CD4-positive, alpha-beta T cell (primary cell): Measurements from ENCODE around the gene TIA1. TPM values are rescaled to one million over a fixed set of nuclear protein-coding genes. Genes with fewer than 3 reads are reported as not detected.

Source experiments
- ATAC-seq: fragments of 200-7000 bp; cut with Tn5 transposase; one replicate; pipeline ENCODE4 v1.10.0; 2022; ENCODE audit warnings: mild to moderate bottlenecking; ENCODE audit not compliant: poor library complexity
- CTCF ChIA-PET: fragments of 350-600 bp; sonication (Branson Sonifier 250); formaldehyde crosslinking; loops from one replicate; lab custom pipeline; 2021; ENCODE audit warnings: antibody characterized with exemption, inconsistent platforms; lab: Charles Lee
- POLR2A ChIA-PET: fragments of 350-600 bp; sonication (Branson Sonifier 250); formaldehyde crosslinking; loops from one replicate; lab custom pipeline; 2021; ENCODE audit warnings: antibody characterized with exemption, inconsistent platforms; lab: Charles Lee
- DNase-seq, 14 experiments: peaks; one replicate each; pipeline ENCODE4 v3.0.0-alpha.2; 2013 to 2020; ENCODE audit warnings: mixed read lengths in 2 of 14
- H3K27ac ChIP-seq, 2 donors: one replicate each; pipeline versions ENCODE4 v1.5.1 to v1.7.0; 2013; ENCODE audit warnings: low read length in 2 of 2, low read depth in 1 of 2, mild to moderate bottlenecking in 1 of 2
- H3K27me3 ChIP-seq, 2 experiments: 1 replicate in 1 of 2; 2 replicates in 1 of 2; pipeline versions ENCODE4 v1.6.1 to v1.7.0; 2013; ENCODE audit warnings: low read length in 2 of 2, control low read depth in 1 of 2, mild to moderate bottlenecking in 1 of 2, moderate library complexity in 1 of 2; ENCODE audit not compliant: insufficient read depth in 2 of 2, control insufficient read depth in 1 of 2
- H3K36me3 ChIP-seq: one replicate; pipeline ENCODE4 v1.6.1; 2013; ENCODE audit warnings: low read length, control low read depth; ENCODE audit not compliant: insufficient read depth
- H3K4me1 ChIP-seq: one replicate; pipeline ENCODE4 v1.6.1; 2013; ENCODE audit warnings: low read length, control low read depth; ENCODE audit not compliant: insufficient read depth
- H3K4me3 ChIP-seq: one replicate; pipeline ENCODE4 v1.5.1; 2013; ENCODE audit warnings: mild to moderate bottlenecking, low read length, moderate library complexity
- H3K9me3 ChIP-seq, 2 experiments: 1 replicate in 1 of 2; 2 replicates in 1 of 2; pipeline versions ENCODE4 v1.6.1 to v1.7.0; 2013; ENCODE audit warnings: low read length in 2 of 2, mild to moderate bottlenecking in 2 of 2, control low read depth in 1 of 2, moderate library complexity in 1 of 2; ENCODE audit not compliant: control insufficient read depth in 1 of 2, insufficient read depth in 1 of 2
- H3K27ac Mint-ChIP-seq: one replicate; pipeline ENCODE4 v1.8.0; 2020; ENCODE audit warnings: mixed read lengths
- H3K27me3 Mint-ChIP-seq: one replicate; pipeline ENCODE4 v1.8.0; 2021; ENCODE audit warnings: mixed read lengths
- H3K36me3 Mint-ChIP-seq: one replicate; pipeline ENCODE4 v1.8.0; 2021; ENCODE audit warnings: low read depth, mixed read lengths
- H3K4me1 Mint-ChIP-seq: one replicate; pipeline ENCODE4 v1.8.0; 2021; ENCODE audit warnings: low read depth, mixed read lengths
- H3K4me3 Mint-ChIP-seq: one replicate; pipeline ENCODE4 v1.8.0; 2020; ENCODE audit warnings: mild to moderate bottlenecking, mixed read lengths
- H3K9me3 Mint-ChIP-seq: one replicate; pipeline ENCODE4 v1.8.0; 2020; ENCODE audit warnings: mixed read lengths
- CTCF ChIP-seq: fragments of 200-600 bp; IDR thresholded peaks from one replicate; pipeline ENCODE4 v1.8.0; 2022; ENCODE audit warnings: antibody characterized with exemption, mild to moderate bottlenecking
- intact Hi-C, 2 experiments: fragments of 100-400 bp; cut with DNase I in 1 of 2; cut with micrococcal nuclease in 1 of 2; formaldehyde crosslinking; loops; one replicate each; pipeline versions ENCODE4 v1.15.1 to v1.9.0; 2023 to 2025; cut with DNase I, micrococcal nuclease
- total RNA-seq, 174 experiments: library from RNA in 2 of 174; stranded (reverse) in 2 of 174; gene quantifications; one replicate each; pipeline ENCODE4 v1.2.3 and lab custom pipeline; 2021 to 2026

The TIA1 gene
- total RNA-seq, 2 experiments from 2014 or later = 34.4 to 45.3 TPM

- no peak overlapping the region for H3K4me3 ChIP-seq
- peaks cover 17% of the 10 kb centered on the region for H3K4me1 ChIP-seq
- peaks cover 7% of the 10 kb centered on the region for H3K27me3 Mint-ChIP-seq
- DNase-seq (no peak), ATAC-seq (no peak)
- H3K27ac Mint-ChIP-seq = peak overlapping the region; percentile 40
- TF ChIP-seq CTCF = no peak
- no peak overlapping the region for H3K4me3 Mint-ChIP-seq
- CTCF ChIA-PET = no interaction called here
- POLR2A ChIA-PET = interaction anchor here (2.8 kb wide), 1 partner anchor 59 kb away, joined by 16 read pairs; the partner anchor contains the start of gene C2orf42
- peaks cover 29% of the 10 kb centered on the region for H3K36me3 Mint-ChIP-seq
- intact Hi-C loops = no loop called here
- H3K27ac ChIP-seq = no peak overlapping the region
- no peaks in the 10 kb centered on the region for H3K27me3 ChIP-seq
- no peaks in the 10 kb centered on the region for H3K9me3 Mint-ChIP-seq
- H3K9me3 ChIP-seq = no peaks in the 10 kb centered on the region
- H3K4me1 Mint-ChIP-seq = peaks cover 25% of the 10 kb centered on the region
- no peaks in the 10 kb centered on the region for H3K36me3 ChIP-seq
Observed at GRCh38 chr2:70250434-70250833, 2.0 kb upstream of the TIA1 start.

- Mint-ChIP-seq H3K4me1 (peaks cover 52% of the 10 kb centered on the region), H3K27ac (peak overlapping the region; percentile 96), H3K4me3 (peak overlapping the region; percentile 97), H3K9me3 (no peaks in the 10 kb centered on the region), H3K36me3 (peaks cover 45% of the 10 kb centered on the region), H3K27me3 (peaks cover 7% of the 10 kb centered on the region)
- Histone ChIP-seq H3K4me1 (peaks cover 37% of the 10 kb centered on the region), H3K27ac (peak overlapping the region; percentile 85 to 97), H3K4me3 (peak overlapping the region; percentile 85), H3K36me3 (no peaks in the 10 kb centered on the region), H3K27me3 (no peaks in the 10 kb centered on the region), H3K9me3 (no peaks in the 10 kb centered on the region)
- ATAC-seq = no peak
- ChIA-PET CTCF (interaction anchor here (1.6 kb wide), 1 partner anchor 46 kb away, joined by 3 read pairs; the partner anchor contains the start of gene SNRPG), POLR2A (interaction anchor here (0.8 to 3.8 kb wide), 9 partner anchors 11 to 333 kb away, joined by 3 to 62 read pairs (median 5); partner anchors contain the start of genes C2orf42, MXD1, PCYOX1 and SNRPG)
- DNase-seq = peak in 3 of 14 experiments; percentile 17 to 46 (median 20)
- TF ChIP-seq CTCF = no peak
- intact Hi-C loops = loop anchor here (1.0 to 2.0 kb wide), 5 partner anchors 10 to 335 kb away; partner anchors contain the start of genes C2orf42 (in 2 of the 2) and SNRPG (in 2 of the 2)
Observed at GRCh38 chr2:70247364-70248180, 856 bp downstream of the TIA1 start.

- H3K36me3 ChIP-seq = peaks cover 22% of the 10 kb centered on the region
- H3K36me3 Mint-ChIP-seq = peaks cover 73% of the 10 kb centered on the region
- H3K4me3 Mint-ChIP-seq = peak overlapping the region; percentile 45
- intact Hi-C loops = no loop called here
- peak overlapping the region; percentile 16 for H3K27ac Mint-ChIP-seq
- H3K4me1 ChIP-seq = peaks cover 43% of the 10 kb centered on the region
- peaks cover 72% of the 10 kb centered on the region for H3K4me1 Mint-ChIP-seq
- no peaks in the 10 kb centered on the region for H3K27me3 ChIP-seq
- no peaks in the 10 kb centered on the region for H3K9me3 Mint-ChIP-seq
- H3K4me3 ChIP-seq = no peak overlapping the region
- no peak for TF ChIP-seq CTCF
- no peak for DNase-seq
- ATAC-seq = no peak
- no peaks in the 10 kb centered on the region for H3K9me3 ChIP-seq
- POLR2A ChIA-PET = interaction anchor here (1.2 kb wide), 1 partner anchor 50 kb away, joined by 3 read pairs; the partner anchor contains the start of gene SNRPG
- H3K27me3 Mint-ChIP-seq = peaks cover 6% of the 10 kb centered on the region
- no peak overlapping the region for H3K27ac ChIP-seq
- CTCF ChIA-PET = no interaction called here
Observed at GRCh38 chr2:70243806-70244584, 4.4 kb downstream of the TIA1 start.
